Measurements from ENCODE around the gene IL12RB1. TPM values are rescaled to one million over a fixed set of nuclear protein-coding genes. Genes with fewer than 3 reads are reported as not detected.
"Not testable (repeated sequence)": the region's sequence is repeated elsewhere in the genome, so short reads cannot be mapped to it uniquely, and the experiment has no call there.

IL12RB1 gene
- total and polyA plus RNA-seq, 12 donors: 0.28 to 7.4 (median 1.8) TPM; not detected in 1

- Histone ChIP-seq H3K4me1 (replicated peaks in 1 of 2) (peaks cover 4 to 24% of the 10 kb centered on the region in 2 donors), H3K27ac (peak overlapping the region in 3 of 5 donors; percentile 47 to 76 (median 59)), H3K9me3 (replicated peaks in 1 of 3) (no peaks in the 10 kb centered on the region), H3K36me3 (replicated peaks in 1 of 2) (no peaks in the 10 kb centered on the region), H3K27me3 (no peaks in the 10 kb centered on the region), H3K4me3 (peak overlapping the region in 2 of 4 donors; percentile 16 to 47)
- peak; percentile 55 to 86 (median 71) for DNase-seq
- intact Hi-C loops (cut with DNase I): no loop called here
- TF ChIP-seq CTCF (IDR thresholded peaks at IDR 0.05) (no peak), POLR2A (IDR thresholded peaks at IDR 0.05) (no peak)
- WGBS, 4 donors: 10 to 15% (median 12%) methylated on average over 8 to 12 of the region's 12 CpGs
These were observed 41.9 kb downstream of the IL12RB1 start for GRCh38 chr19:18044825-18045304.

GRCh38 chr19:18043676-18044075, 43.1 kb downstream of the IL12RB1 start:
- no peak overlapping the region for H3K4me3 ChIP-seq
- H3K27ac ChIP-seq: no peak overlapping the region
- peaks cover 4 to 20% of the 10 kb centered on the region in 2 donors for H3K4me1 ChIP-seq (replicated peaks in 1 of 2)
- TF ChIP-seq POLR2A (IDR thresholded peaks at IDR 0.05) (no peak), CTCF (IDR thresholded peaks at IDR 0.05) (no peak)
- DNase-seq: no peak
- H3K27me3 ChIP-seq: no peaks in the 10 kb centered on the region
- 88 to 96% (median 93%) methylated on average over 3 of the region's 3 CpGs for WGBS, 4 donors
- intact Hi-C loops (cut with DNase I): no loop called here
- no peaks in the 10 kb centered on the region for H3K9me3 ChIP-seq (replicated peaks in 1 of 3)
- no peaks in the 10 kb centered on the region for H3K36me3 ChIP-seq (replicated peaks in 1 of 2)

- H3K27me3 ChIP-seq: no peaks in the 10 kb centered on the region
- no peaks in the 10 kb centered on the region for H3K9me3 ChIP-seq (replicated peaks in 1 of 3)
- intact Hi-C loops (cut with DNase I): no loop called here
- no peaks in the 10 kb centered on the region for H3K36me3 ChIP-seq (replicated peaks in 1 of 2)
- peaks cover 4 to 20% of the 10 kb centered on the region in 2 donors for H3K4me1 ChIP-seq (replicated peaks in 1 of 2)
- no peak overlapping the region for H3K4me3 ChIP-seq
- TF ChIP-seq CTCF (IDR thresholded peaks at IDR 0.05): no peak
- no peak for TF ChIP-seq POLR2A (IDR thresholded peaks at IDR 0.05)
- WGBS, 4 donors: 67 to 97% (median 89%) methylated on average over 2 of the region's 2 CpGs
- no peak overlapping the region for H3K27ac ChIP-seq
- DNase-seq: no peak
These were observed 45.7 kb downstream of the IL12RB1 start for GRCh38 chr19:18041054-18041453.

- H3K4me1 ChIP-seq (replicated peaks in 1 of 2); intact Hi-C loops (cut with DNase I); DNase-seq; H3K4me3 ChIP-seq; H3K9me3 ChIP-seq (replicated peaks in 1 of 3); H3K36me3 ChIP-seq (replicated peaks in 1 of 2); H3K27me3 ChIP-seq; H3K27ac ChIP-seq: not testable (repeated sequence)
- 81 to 90% (median 86%) methylated on average over 2 of the region's 2 CpGs for WGBS, 4 donors
These were observed 54.6 kb downstream of the IL12RB1 start for GRCh38 chr19:18032102-18032501.

GRCh38 chr19:18031401-18031800, 55.3 kb downstream of the IL12RB1 start:
- H3K27me3 ChIP-seq; DNase-seq; H3K36me3 ChIP-seq (replicated peaks in 1 of 2); intact Hi-C loops (cut with DNase I); H3K4me3 ChIP-seq; H3K9me3 ChIP-seq (replicated peaks in 1 of 3); H3K27ac ChIP-seq; H3K4me1 ChIP-seq (replicated peaks in 1 of 2): not testable (repeated sequence)
- WGBS, 4 donors: 71 to 92% (median 80%) methylated on average over 3 to 5 of the region's 5 CpGs

All from adrenal gland (tissue), 12 donors.